Lung (tissue), 12 donors: ENCODE results near the gene RASSF8. TPM values are rescaled to one million over a fixed set of nuclear protein-coding genes. Genes with fewer than 3 reads are reported as not detected.

Experiments
- ATAC-seq: fragments of 200-7000 bp; cut with Tn5 transposase; one replicate; pipeline ENCODE4 v1.9.1; 2020; ENCODE audit warnings: moderate number of reproducible peaks; ENCODE audit not compliant: insufficient read depth, low FRiP score
- DNase-seq, 3 donors: peaks; one replicate each; pipeline ENCODE4 v3.0.0-alpha.2; 2013 to 2017
- H3K27ac ChIP-seq, 2 donors: one replicate each; pipeline ENCODE4 v1.5.1; 2013; ENCODE audit warnings: mild to moderate bottlenecking in 2 of 2, moderate library complexity in 2 of 2, control low read depth in 1 of 2, inconsistent platforms in 1 of 2, low read depth in 1 of 2, low read length in 1 of 2
- H3K27me3 ChIP-seq, 3 donors: one replicate each; pipeline ENCODE4 v1.5.1; 2013; ENCODE audit warnings: low read length in 2 of 3; ENCODE audit not compliant: control insufficient read depth in 3 of 3, insufficient read depth in 3 of 3
- H3K36me3 ChIP-seq, 4 donors: one replicate each; pipeline ENCODE4 v1.5.1; 2013; ENCODE audit warnings: low read length in 4 of 4, mild to moderate bottlenecking in 1 of 4, moderate library complexity in 1 of 4; ENCODE audit not compliant: control insufficient read depth in 4 of 4, insufficient read depth in 4 of 4
- H3K4me1 ChIP-seq, 5 donors: one replicate each; pipeline ENCODE4 v1.5.1; 2013; ENCODE audit warnings: low read length in 5 of 5, mild to moderate bottlenecking in 2 of 5, moderate library complexity in 1 of 5; ENCODE audit not compliant: control insufficient read depth in 5 of 5, insufficient read depth in 5 of 5
- H3K4me3 ChIP-seq: one replicate; pipeline ENCODE4 v1.5.1; 2013; ENCODE audit warnings: mild to moderate bottlenecking, control low read depth, moderate library complexity
- H3K9ac ChIP-seq, 2 donors: one replicate each; pipeline ENCODE4 v1.5.1; 2013; ENCODE audit warnings: low read length in 2 of 2, control low read depth in 1 of 2; ENCODE audit not compliant: insufficient read depth in 1 of 2
- H3K9me3 ChIP-seq, 4 donors: one replicate each; pipeline ENCODE4 v1.5.1; 2013; ENCODE audit warnings: low read length in 3 of 4, mild to moderate bottlenecking in 1 of 4, moderate library complexity in 1 of 4; ENCODE audit not compliant: control insufficient read depth in 4 of 4, insufficient read depth in 3 of 4
- CTCF ChIP-seq: IDR thresholded peaks from 2 replicates; pipeline ENCODE4 v1.5.1; 2012; ENCODE audit warnings: mild to moderate bottlenecking; ENCODE audit errors: control extremely low read depth, extremely low read depth
- WGBS, 2 donors: extraction: QIAGEN DNeasy Blood & Tissue Kit; methylation state at CpG; one replicate each; pipeline ENCODE4 v1.1.7; 2013; 5-methylcytosine and 5-hydroxymethylcytosine counted together
- polyA plus RNA-seq, 2 donors: library from polyadenylated mRNA; stranded (reverse); fragments of 200-250 nt; gene quantifications; one replicate each; pipeline ENCODE4 v1.2.1, GENCODE V29; 2013
- total RNA-seq, 2 donors: library from RNA; depleted of rRNA in 1 of 2; stranded (reverse); fragments of >200 nt in 1 of 2; gene quantifications; one replicate each; pipeline ENCODE4 v1.2.1, GENCODE V29; 2014 to 2021
- donor health status: control.
- donor health status: control.
- donor health status: Bipolar disorder and iron deficiency.
- donor health status: healthy.
- donor health status: DM: yes; HTN: yes; CAD: no.

The RASSF8 gene
- total and polyA plus RNA-seq, 4 donors, result 9.0 to 68.4 (median 28.2) TPM

GRCh38 chr12:26119391-26119989 lies 161.0 kb downstream of the RASSF8 start:
- H3K9ac ChIP-seq, result no peak overlapping the region
- no peak for ATAC-seq
- 25 to 29% methylated on average over 2 of the region's 2 CpGs for WGBS, 2 donors

GRCh38 chr12:26120561-26121274 lies 162.2 kb downstream of the RASSF8 start:
- TF ChIP-seq CTCF, result no peak
- WGBS, 2 donors, result 80 to 94% methylated on average over 4 of the region's 4 CpGs
- Histone ChIP-seq H3K9ac (no peak overlapping the region), H3K27me3 (peaks cover 2 to 72% (median 58%) of the 10 kb centered on the region in 3 donors), H3K27ac (peak overlapping the region in 1 of 2 donors; percentile 80), H3K9me3 (no peaks in the 10 kb centered on the region), H3K36me3 (no peaks in the 10 kb centered on the region), H3K4me3 (no peak overlapping the region), H3K4me1 (peaks cover 2 to 13% (median 6%) of the 10 kb centered on the region in 5 donors)
- DNase-seq (no peak), ATAC-seq (no peak)

More at GRCh38 chr12:26119391-26119989, 161.0 kb downstream of the RASSF8 start:
- no peaks in the 10 kb centered on the region for H3K36me3 ChIP-seq
- H3K4me1 ChIP-seq, result peaks cover 1 to 13% (median 5%) of the 10 kb centered on the region in 5 donors
- TF ChIP-seq CTCF, result peak; percentile 8
- H3K27me3 ChIP-seq, result peaks cover 0 to 60% (median 53%) of the 10 kb centered on the region in 3 donors
- DNase-seq, result peak in 2 of 3 donors; percentile 80 to 86
- peak overlapping the region in 1 of 2 donors; percentile 61 for H3K27ac ChIP-seq
- H3K4me3 ChIP-seq, result no peak overlapping the region
- H3K9me3 ChIP-seq, result no peaks in the 10 kb centered on the region

GRCh38 chr12:26121323-26122060 lies 163.0 kb downstream of the RASSF8 start:
- ATAC-seq, result no peak
- Histone ChIP-seq H3K9ac (no peak overlapping the region), H3K27ac (peak overlapping the region; percentile 56 to 80), H3K27me3 (peaks cover 5 to 73% (median 53%) of the 10 kb centered on the region in 3 donors), H3K4me1 (peaks cover 2 to 18% (median 7%) of the 10 kb centered on the region in 5 donors), H3K4me3 (no peak overlapping the region), H3K9me3 (no peaks in the 10 kb centered on the region), H3K36me3 (no peaks in the 10 kb centered on the region)
- no peak for DNase-seq
- 46% methylated on average over 15 of the region's 15 CpGs for WGBS, 2 donors
- no peak for TF ChIP-seq CTCF
